Spinal cord (tissue), 10 donors: ENCODE results near the gene CHRM4. TPM values are rescaled to one million over a fixed set of nuclear protein-coding genes. Genes with fewer than 3 reads are reported as not detected.
"Not testable (repeated sequence)": the region's sequence is repeated elsewhere in the genome, so short reads cannot be mapped to it uniquely, and the experiment has no call there.

Source experiments
- DNase-seq, 6 donors: peaks; one replicate each; pipeline versions ENCODE4 v3.0.0 to v3.0.0-alpha.2; 2013 to 2015; ENCODE audit warnings: low spot score in 6 of 6, low read depth in 4 of 6
- H3K27ac ChIP-seq: one replicate; pipeline ENCODE4 v1.5.1; 2013; ENCODE audit warnings: low read depth, low read length, control low read depth
- H3K27me3 ChIP-seq: one replicate; pipeline ENCODE4 v1.6.1; 2013; ENCODE audit warnings: low read length; ENCODE audit not compliant: control insufficient read depth, insufficient read depth
- H3K36me3 ChIP-seq: one replicate; pipeline ENCODE4 v1.6.1; 2013; ENCODE audit warnings: low read length; ENCODE audit not compliant: control insufficient read depth, insufficient read depth
- H3K4me1 ChIP-seq: one replicate; pipeline ENCODE4 v1.6.1; 2013; ENCODE audit warnings: low read length; ENCODE audit not compliant: control insufficient read depth, insufficient read depth
- H3K4me3 ChIP-seq: one replicate; pipeline ENCODE4 v1.5.1; 2013; ENCODE audit warnings: low read depth, low read length, control low read depth
- H3K9me3 ChIP-seq: one replicate; pipeline ENCODE4 v1.6.1; 2013; ENCODE audit warnings: low read length; ENCODE audit not compliant: control insufficient read depth, insufficient read depth
- WGBS: methylation state at CpG from one replicate; pipeline ENCODE4 v1.1.5; 2013; ENCODE audit warnings: missing lambda C conversion rate; ENCODE audit not compliant: insufficient coverage; 5-methylcytosine and 5-hydroxymethylcytosine counted together
- polyA plus RNA-seq, 2 donors: library from polyadenylated mRNA; unstranded; fragments of 120-200 nt; gene quantifications; one replicate each; pipeline ENCODE4 v1.2.1, GENCODE V29; 2013; ENCODE audit not compliant: insufficient read length in 2 of 2
- total RNA-seq, 2 donors: library from RNA; depleted of rRNA in 1 of 2; stranded (reverse); fragments of 120-200 nt in 1 of 2; fragments of >200 nt in 1 of 2; gene quantifications; one replicate each; pipeline versions ENCODE4 v1.2.3 to v1.2.4, GENCODE V29; 2013 to 2014
- donor health status: healthy.

CHRM4 gene
- total and polyA plus RNA-seq, 4 donors, result 1.0 to 7.6 (median 5.5) TPM

- 94% methylated on average over 2 of the region's 5 CpGs for WGBS
- Histone ChIP-seq H3K4me3 (no peak overlapping the region), H3K27me3 (peaks cover 6% of the 10 kb centered on the region), H3K27ac (no peak overlapping the region), H3K4me1 (peaks cover 24% of the 10 kb centered on the region), H3K36me3 (peaks cover 74% of the 10 kb centered on the region), H3K9me3 (no peaks in the 10 kb centered on the region)
- DNase-seq, result no peak
These were observed 13.7 kb downstream of the CHRM4 start for GRCh38 chr11:46377831-46378230.

GRCh38 chr11:46377290-46377689 lies 14.3 kb downstream of the CHRM4 start:
- Histone ChIP-seq H3K27me3 (peaks cover 4% of the 10 kb centered on the region), H3K36me3 (peaks cover 75% of the 10 kb centered on the region), H3K27ac (no peak overlapping the region), H3K4me1 (peaks cover 18% of the 10 kb centered on the region), H3K9me3 (no peaks in the 10 kb centered on the region), H3K4me3 (no peak overlapping the region)
- WGBS, result 96% methylated on average over 11 of the region's 11 CpGs
- DNase-seq, result no peak

GRCh38 chr11:46376258-46377050 lies 15.1 kb downstream of the CHRM4 start:
- peaks cover 2% of the 10 kb centered on the region for H3K27me3 ChIP-seq
- peaks cover 12% of the 10 kb centered on the region for H3K4me1 ChIP-seq
- WGBS, result 91% methylated on average over 17 of the region's 19 CpGs
- no peak for DNase-seq
- no peak overlapping the region for H3K4me3 ChIP-seq
- peaks cover 82% of the 10 kb centered on the region for H3K36me3 ChIP-seq
- H3K27ac ChIP-seq, result no peak overlapping the region
- H3K9me3 ChIP-seq, result no peaks in the 10 kb centered on the region

- Histone ChIP-seq H3K36me3 (peaks cover 88% of the 10 kb centered on the region), H3K4me3 (no peak overlapping the region), H3K27ac (no peak overlapping the region), H3K9me3 (no peaks in the 10 kb centered on the region), H3K4me1 (peaks cover 7% of the 10 kb centered on the region), H3K27me3 (no peaks in the 10 kb centered on the region)
- DNase-seq, result no peak
- 98% methylated on average over 27 of the region's 38 CpGs for WGBS
These were observed 16.0 kb downstream of the CHRM4 start for GRCh38 chr11:46375392-46376101.

- no peak for DNase-seq
- Histone ChIP-seq H3K36me3 (peaks cover 91% of the 10 kb centered on the region), H3K27me3 (no peaks in the 10 kb centered on the region), H3K27ac (no peak overlapping the region), H3K9me3 (no peaks in the 10 kb centered on the region), H3K4me1 (peaks cover 11% of the 10 kb centered on the region), H3K4me3 (no peak overlapping the region)
- WGBS, result 92% methylated on average over 15 of the region's 15 CpGs
These were observed 16.8 kb downstream of the CHRM4 start for GRCh38 chr11:46374815-46375214.

GRCh38 chr11:46373787-46374740 lies 17.5 kb downstream of the CHRM4 start:
- H3K36me3 ChIP-seq, result peaks cover 91% of the 10 kb centered on the region
- WGBS, result 93% methylated on average over 28 of the region's 30 CpGs
- no peak overlapping the region for H3K4me3 ChIP-seq
- peaks cover 13% of the 10 kb centered on the region for H3K4me1 ChIP-seq
- H3K27me3 ChIP-seq, result no peaks in the 10 kb centered on the region
- DNase-seq, result no peak
- no peak overlapping the region for H3K27ac ChIP-seq
- no peaks in the 10 kb centered on the region for H3K9me3 ChIP-seq

GRCh38 chr11:46372501-46372900 lies 19.1 kb downstream of the CHRM4 start:
- H3K27ac ChIP-seq, DNase-seq, H3K4me3 ChIP-seq, H3K27me3 ChIP-seq, H3K9me3 ChIP-seq: not testable (repeated sequence)
- Histone ChIP-seq H3K36me3 (peaks cover 91% of the 10 kb centered on the region), H3K4me1 (peaks cover 21% of the 10 kb centered on the region)
- WGBS, result 95% methylated on average over 13 of the region's 15 CpGs

GRCh38 chr11:46372086-46372485 lies 19.5 kb downstream of the CHRM4 start:
- Histone ChIP-seq H3K27me3 (no peaks in the 10 kb centered on the region), H3K27ac (no peak overlapping the region), H3K36me3 (peaks cover 89% of the 10 kb centered on the region), H3K4me3 (no peak overlapping the region), H3K4me1 (peaks cover 26% of the 10 kb centered on the region), H3K9me3 (no peaks in the 10 kb centered on the region)
- 83% methylated on average over 7 of the region's 10 CpGs for WGBS
- DNase-seq, result no peak

GRCh38 chr11:46371262-46371661 lies 20.3 kb downstream of the CHRM4 start:
- DNase-seq, H3K9me3 ChIP-seq, H3K27ac ChIP-seq, H3K4me3 ChIP-seq, H3K27me3 ChIP-seq: not testable (repeated sequence)
- WGBS, result 94% methylated on average over 19 of the region's 19 CpGs
- peaks cover 89% of the 10 kb centered on the region for H3K36me3 ChIP-seq
- H3K4me1 ChIP-seq, result peaks cover 29% of the 10 kb centered on the region
